ENCODE data around the gene NME2.

NME2 gene

GRCh38 chr17:51189628-51190027 is 23.4 kb downstream of the NME2 start:
- no peak for DNase-seq (ENCODE audit: low read depth, low spot score)
- no peak overlapping the region for H3K4me3 ChIP-seq (ENCODE audit: low read length)

- H3K4me3 ChIP-seq (ENCODE audit: low read length): no peak overlapping the region
- DNase-seq (ENCODE audit: low read depth, low spot score): no peak
Observed at GRCh38 chr17:51191895-51192294, 25.7 kb downstream of the NME2 start.

- no peak for DNase-seq (ENCODE audit: low read depth, low spot score)
- H3K4me3 ChIP-seq (ENCODE audit: low read length): no peak overlapping the region
Observed at GRCh38 chr17:51197754-51198153, 31.5 kb downstream of the NME2 start.

GRCh38 chr17:51200295-51200694 is 34.1 kb downstream of the NME2 start:
- no peak overlapping the region for H3K4me3 ChIP-seq (ENCODE audit: low read length)
- peak; percentile 62 for DNase-seq (ENCODE audit: low read depth, low spot score)

- DNase-seq (ENCODE audit: low read depth, low spot score): no peak
- H3K4me3 ChIP-seq (ENCODE audit: low read length): no peak overlapping the region
Observed at GRCh38 chr17:51200846-51201245, 34.6 kb downstream of the NME2 start.

- no peak for DNase-seq (ENCODE audit: low read depth, low spot score)
- H3K4me3 ChIP-seq (ENCODE audit: low read length): no peak overlapping the region
Observed at GRCh38 chr17:51203838-51204237, 37.6 kb downstream of the NME2 start.

GRCh38 chr17:51214920-51215319 is 48.7 kb downstream of the NME2 start:
- DNase-seq (ENCODE audit: low read depth, low spot score): no peak
- H3K4me3 ChIP-seq (ENCODE audit: low read length): no peak overlapping the region

GRCh38 chr17:51217946-51218345 is 51.7 kb downstream of the NME2 start:
- no peak overlapping the region for H3K4me3 ChIP-seq (ENCODE audit: low read length)
- no peak for DNase-seq (ENCODE audit: low read depth, low spot score)

GRCh38 chr17:51221322-51221721 is 55.1 kb downstream of the NME2 start:
- H3K4me3 ChIP-seq (ENCODE audit: low read length): no peak overlapping the region
- no peak for DNase-seq (ENCODE audit: low read depth, low spot score)

Measured in Jurkat, Clone E6-1 (cell line).